HG02870 (cell line): ENCODE results near the gene METTL26.

Source experiments
- ATAC-seq: cut with Tn5 transposase; IDR thresholded peaks from one replicate; pipeline ENCODE4 v1.9.1; 2021; ENCODE audit warnings: mild to moderate bottlenecking, moderate library complexity; ENCODE audit not compliant: unreplicated experiment

Gene METTL26

GRCh38 chr16:675884-676564 is 39.9 kb upstream of the METTL26 start:
- no peak for ATAC-seq

- no peak for ATAC-seq
Observed at GRCh38 chr16:674968-675883, 39.1 kb upstream of the METTL26 start, which contains the start of gene RHBDL1. Gene RHBDL1, plus strand, starts transcription at chr16:675671. Its CDS starts 120 bp downstream, at chr16:675791.

GRCh38 chr16:674214-674881 is 38.2 kb upstream of the METTL26 start:
- no peak for ATAC-seq

GRCh38 chr16:673399-673991 is 37.4 kb upstream of the METTL26 start:
- no peak for ATAC-seq

- ATAC-seq = no peak
Observed at GRCh38 chr16:672851-673250, 36.7 kb upstream of the METTL26 start.

DNA sequence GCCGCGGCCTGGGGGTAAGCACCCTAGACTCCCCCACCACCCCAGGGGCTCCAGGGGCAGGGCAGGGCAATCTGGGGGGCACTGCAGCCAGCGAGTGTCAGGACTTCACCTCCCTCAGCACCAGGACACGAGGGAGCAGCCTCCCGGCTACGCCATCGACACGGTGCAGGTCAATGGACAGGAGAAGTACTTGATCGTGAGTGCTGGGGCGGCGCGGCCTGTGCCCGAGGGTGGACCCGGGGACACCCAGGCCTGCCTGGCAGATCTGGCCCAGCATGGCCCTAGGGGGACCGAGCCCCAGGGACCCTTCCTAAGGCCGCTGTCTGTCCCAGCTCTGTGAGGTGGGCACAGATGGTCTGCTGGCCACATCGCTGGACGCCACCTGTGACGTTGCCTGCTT is 36.3 kb upstream of the METTL26 start:
- no peak for ATAC-seq

- ATAC-seq = no peak
Observed at GRCh38 chr16:671353-672131, 35.4 kb upstream of the METTL26 start.

- no peak for ATAC-seq
Observed at GRCh38 chr16:670485-671352, 34.6 kb upstream of the METTL26 start.

GRCh38 chr16:669666-670065 is 33.6 kb upstream of the METTL26 start:
- ATAC-seq = no peak

GRCh38 chr16:668519-669171 is 32.5 kb upstream of the METTL26 start:
- no peak for ATAC-seq

DNA sequence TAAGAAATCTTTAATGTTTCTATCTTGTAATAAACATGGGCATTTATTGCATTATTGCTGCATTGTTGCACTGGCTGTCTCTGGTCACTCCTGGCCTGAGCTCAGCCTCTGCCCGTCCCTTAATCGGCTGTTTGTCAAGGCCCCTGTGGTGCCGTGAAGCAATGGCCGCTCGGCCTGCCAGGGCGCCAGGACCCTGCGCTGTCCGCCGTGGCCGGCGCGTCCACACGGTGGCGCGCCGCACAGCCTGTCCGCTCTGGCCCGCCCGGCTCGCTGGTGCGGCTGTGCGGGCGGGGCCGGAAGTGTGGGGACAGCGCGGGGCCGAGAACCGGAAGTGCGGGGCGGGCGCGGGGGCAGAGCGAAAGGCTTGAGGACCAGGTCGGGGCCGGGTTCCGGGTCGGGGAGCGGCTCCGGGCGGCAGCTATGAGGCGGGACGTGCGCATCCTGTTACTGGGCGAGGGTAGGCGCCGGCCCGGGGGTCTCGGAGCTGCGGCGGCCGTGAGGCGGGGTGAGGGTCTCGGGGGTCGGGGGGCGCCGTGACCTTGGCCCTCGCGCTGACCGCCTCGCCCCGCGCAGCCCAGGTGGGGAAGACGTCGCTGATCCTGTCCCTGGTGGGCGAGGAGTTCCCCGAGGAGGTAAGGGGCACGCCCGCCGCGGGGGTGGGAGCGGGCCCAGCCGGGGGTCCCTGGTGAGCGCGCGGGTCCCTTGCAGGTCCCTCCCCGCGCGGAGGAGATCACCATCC is 31.8 kb upstream of the METTL26 start, which contains the start of gene RHOT2:
Gene RHOT2, plus strand, starts transcription at position 353 of the 739 bp plus-strand sequence. Its CDS starts 68 bp downstream, at position 421.
- peak; percentile 77 for ATAC-seq

DNA sequence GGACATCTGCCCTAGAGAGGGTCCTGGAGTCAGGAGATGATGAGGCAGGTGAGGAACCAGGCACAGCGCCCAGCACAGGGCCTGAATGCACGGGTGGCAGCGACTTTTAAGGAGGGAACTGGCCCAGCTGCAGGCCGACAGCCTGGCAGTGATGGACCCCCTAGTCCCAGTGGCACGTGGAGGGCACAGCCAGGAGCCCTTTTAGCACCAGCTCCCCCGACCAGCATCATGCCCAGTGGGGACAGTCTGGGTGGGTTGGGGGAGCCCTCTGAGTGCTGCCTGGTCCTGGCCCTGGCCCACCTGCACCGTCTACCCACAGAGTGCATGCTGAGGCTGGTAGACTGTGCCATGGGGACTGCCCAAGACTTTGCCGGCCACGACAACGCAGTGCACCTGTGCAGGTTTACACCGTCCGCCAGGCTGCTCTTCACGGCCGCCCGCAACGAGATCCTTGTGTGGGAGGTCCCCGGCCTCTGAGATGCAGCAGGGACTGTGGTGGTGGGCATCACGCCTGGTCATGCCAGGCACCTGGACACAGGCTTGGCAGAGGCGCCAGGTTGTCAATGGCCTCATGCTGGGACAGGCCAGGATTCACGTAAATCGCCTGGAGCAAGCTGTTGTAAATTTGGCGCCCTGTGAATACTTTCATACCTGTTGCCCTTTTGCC is 31.1 kb upstream of the METTL26 start:
- no peak for ATAC-seq

DNA sequence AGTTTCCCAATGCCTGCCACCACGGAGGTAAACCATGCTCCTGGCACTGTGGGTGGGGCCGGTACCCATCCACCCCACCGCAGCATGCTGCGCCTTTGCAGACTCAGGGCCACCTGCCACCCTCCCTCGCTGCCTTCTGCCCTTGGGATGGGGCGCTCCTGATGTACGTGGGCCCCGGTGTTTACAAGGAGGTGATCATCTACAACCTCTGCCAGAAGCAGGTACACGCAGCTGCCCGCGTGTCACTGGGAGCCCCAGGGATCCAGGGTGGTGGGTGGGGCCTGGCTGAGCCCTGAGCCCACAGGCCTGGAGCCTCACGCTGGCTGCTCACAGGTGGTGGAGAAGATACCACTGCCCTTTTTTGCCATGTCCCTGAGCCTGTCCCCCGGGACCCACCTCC is 30.5 kb upstream of the METTL26 start:
- no peak for ATAC-seq

GRCh38 chr16:662597-662996 is 26.5 kb upstream of the METTL26 start:
- ATAC-seq = no peak

GRCh38 chr16:662095-662494 is 26.0 kb upstream of the METTL26 start:
- ATAC-seq = no peak

- no peak for ATAC-seq
Observed at GRCh38 chr16:661184-661821, 25.2 kb upstream of the METTL26 start.
